ENCODE results near the gene P2RY6. TPM values are rescaled to one million over a fixed set of nuclear protein-coding genes. Genes with fewer than 3 reads are reported as not detected.

Gene P2RY6
- total RNA-seq, 1 experiment from 2014 or later = not detected

- in situ Hi-C loops (cut with HindIII; ENCODE audit: low pct_unique_long_range_greater_than_20kb, low sequenced_read_pairs) = no loop called here
- no peak for DNase-seq (ENCODE audit: low read depth, low spot score)
Measured at GRCh38 chr11:73333640-73334383, 61.7 kb downstream of the P2RY6 start.

- in situ Hi-C loops (cut with HindIII; ENCODE audit: low pct_unique_long_range_greater_than_20kb, low sequenced_read_pairs) = no loop called here
- DNase-seq (ENCODE audit: low read depth, low spot score) = peak; percentile 53
Measured at GRCh38 chr11:73334384-73335203, 62.5 kb downstream of the P2RY6 start.

GRCh38 chr11:73335204-73335923, 63.2 kb downstream of the P2RY6 start:
- in situ Hi-C loops (cut with HindIII; ENCODE audit: low pct_unique_long_range_greater_than_20kb, low sequenced_read_pairs) = no loop called here
- DNase-seq (ENCODE audit: low read depth, low spot score) = peak; percentile 91

DNA sequence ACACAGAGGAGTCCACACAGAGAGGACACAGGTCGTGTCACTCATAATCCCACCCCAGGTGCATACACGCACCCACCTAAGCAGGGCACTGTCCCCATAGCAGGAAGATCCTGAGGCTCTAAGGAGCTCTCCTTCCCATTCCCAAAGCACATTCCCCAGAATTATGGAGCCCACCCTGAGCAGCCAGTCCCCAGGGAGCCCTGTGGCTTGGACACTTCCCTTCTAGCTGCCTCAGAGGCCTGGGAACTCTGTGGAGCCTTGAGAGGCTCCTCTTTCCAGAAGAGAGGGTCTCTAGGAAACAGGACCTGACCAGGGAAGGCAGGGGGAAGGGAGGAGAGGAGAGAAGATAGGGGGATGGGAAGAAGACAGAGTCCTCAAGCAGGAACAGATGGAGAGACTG, 65.7 kb downstream of the P2RY6 start:
- in situ Hi-C loops (cut with HindIII; ENCODE audit: low pct_unique_long_range_greater_than_20kb, low sequenced_read_pairs) = no loop called here
- no peak for DNase-seq (ENCODE audit: low read depth, low spot score)

DNA sequence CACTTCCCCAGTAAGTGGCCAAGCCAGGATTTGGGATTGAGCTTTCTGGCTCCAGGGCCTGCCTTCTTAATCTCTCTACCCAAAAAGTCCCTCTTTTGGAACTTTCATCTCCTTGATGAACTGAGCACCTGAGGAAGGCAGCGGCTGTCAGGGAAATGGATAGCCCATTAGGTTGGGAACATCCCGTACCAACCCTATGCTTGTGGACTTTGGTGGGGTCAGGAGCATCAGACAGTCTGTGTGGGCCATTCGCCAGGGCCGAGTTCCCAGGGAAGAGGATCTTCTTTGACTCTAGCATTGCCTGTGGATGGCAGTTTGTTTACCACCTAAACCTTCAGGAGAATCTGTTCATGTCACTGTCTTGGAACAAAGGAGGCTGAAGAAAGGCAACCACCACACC, 66.1 kb downstream of the P2RY6 start:
- in situ Hi-C loops (cut with HindIII; ENCODE audit: low pct_unique_long_range_greater_than_20kb, low sequenced_read_pairs) = no loop called here
- no peak for DNase-seq (ENCODE audit: low read depth, low spot score)

DNA sequence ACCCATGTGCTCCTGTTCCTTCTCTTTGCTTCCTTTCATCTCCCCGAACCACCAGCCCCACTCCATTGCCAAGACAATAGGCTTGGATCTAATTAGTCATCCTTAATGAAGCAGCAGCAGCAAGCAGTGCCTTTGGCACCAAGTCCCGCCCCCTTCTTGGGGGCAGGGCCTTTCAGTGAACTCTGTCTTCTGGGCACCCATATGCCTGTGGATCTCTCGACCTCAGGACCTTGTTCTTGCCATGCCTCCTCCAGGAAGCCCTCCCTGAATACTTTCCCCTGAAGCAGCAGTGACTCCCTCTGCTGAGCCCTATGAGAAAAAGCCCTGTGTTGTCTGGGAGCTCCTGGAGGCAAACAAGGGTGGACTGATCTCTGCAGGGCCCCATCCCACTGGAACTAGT, 68.0 kb downstream of the P2RY6 start:
- no peak for DNase-seq (ENCODE audit: low read depth, low spot score)
- in situ Hi-C loops (cut with HindIII; ENCODE audit: low pct_unique_long_range_greater_than_20kb, low sequenced_read_pairs) = no loop called here

GRCh38 chr11:73342633-73343032, 70.5 kb downstream of the P2RY6 start:
- in situ Hi-C loops (cut with HindIII; ENCODE audit: low pct_unique_long_range_greater_than_20kb, low sequenced_read_pairs) = no loop called here
- no peak for DNase-seq (ENCODE audit: low read depth, low spot score)

GRCh38 chr11:73343076-73343873, 71.1 kb downstream of the P2RY6 start:
- no peak for DNase-seq (ENCODE audit: low read depth, low spot score)
- in situ Hi-C loops (cut with HindIII; ENCODE audit: low pct_unique_long_range_greater_than_20kb, low sequenced_read_pairs) = no loop called here

GRCh38 chr11:73344191-73344607, 72.1 kb downstream of the P2RY6 start:
- DNase-seq (ENCODE audit: low read depth, low spot score) = no peak
- in situ Hi-C loops (cut with HindIII; ENCODE audit: low pct_unique_long_range_greater_than_20kb, low sequenced_read_pairs) = no loop called here

GRCh38 chr11:73345481-73346160, 73.5 kb downstream of the P2RY6 start:
- DNase-seq (ENCODE audit: low read depth, low spot score) = no peak
- in situ Hi-C loops (cut with HindIII; ENCODE audit: low pct_unique_long_range_greater_than_20kb, low sequenced_read_pairs) = no loop called here

DNA sequence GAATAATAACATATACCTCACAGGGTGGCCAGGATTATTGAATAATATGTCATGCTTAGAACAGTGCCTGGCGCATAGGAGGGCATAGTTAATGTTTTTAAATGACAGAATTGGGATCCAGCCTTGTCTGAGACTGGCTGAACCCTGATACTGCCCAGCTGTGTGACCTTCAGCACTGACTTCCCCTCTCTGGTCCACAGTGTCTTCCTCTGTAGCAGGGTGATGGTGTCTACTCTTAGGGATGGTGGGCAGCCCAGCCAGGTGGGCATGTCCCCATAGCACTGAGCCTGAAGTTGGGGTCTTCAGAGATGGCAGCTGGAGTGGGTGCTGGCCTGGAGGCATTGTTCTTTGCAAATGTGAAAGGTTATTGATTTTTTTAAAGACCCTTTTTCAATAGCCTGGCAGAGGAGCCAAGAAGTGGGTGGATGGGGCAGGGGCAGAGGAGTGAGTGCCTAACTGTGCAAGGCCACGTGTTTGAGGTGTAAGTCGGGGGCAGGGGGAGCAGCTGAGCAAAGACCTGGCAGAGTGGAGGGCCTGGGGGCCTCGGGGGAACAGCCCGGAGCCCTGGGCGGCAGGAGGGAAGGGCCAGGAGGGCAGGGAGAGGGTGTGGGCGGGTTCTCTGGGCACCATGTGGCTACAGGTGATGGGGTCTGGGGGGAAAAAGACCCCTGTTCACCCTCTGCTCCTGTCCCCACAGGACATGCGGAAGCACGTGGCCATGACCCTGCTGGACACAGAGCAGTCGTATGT, 74.2 kb downstream of the P2RY6 start:
- no peak for DNase-seq (ENCODE audit: low read depth, low spot score)
- in situ Hi-C loops (cut with HindIII; ENCODE audit: low pct_unique_long_range_greater_than_20kb, low sequenced_read_pairs) = no loop called here

DNA sequence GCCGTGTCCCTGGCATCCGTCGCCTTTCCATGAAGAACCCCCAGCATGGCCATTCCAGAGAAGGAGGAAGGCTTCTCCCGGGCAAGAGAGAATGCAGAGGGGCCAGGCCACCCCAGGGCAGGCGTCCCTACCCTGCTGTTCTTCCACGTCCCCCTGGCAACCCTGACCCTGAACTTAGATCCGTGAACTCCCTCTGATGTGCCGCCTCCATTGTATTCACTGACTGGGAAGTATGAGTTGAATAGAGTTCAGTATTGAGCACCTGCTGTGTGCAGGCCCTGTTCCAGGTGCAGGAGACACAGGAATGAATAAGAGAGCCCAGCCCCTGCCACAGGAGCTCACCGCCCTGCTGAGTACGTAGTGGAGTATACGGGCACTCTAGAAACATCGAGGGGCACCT, 74.9 kb downstream of the P2RY6 start:
- in situ Hi-C loops (cut with HindIII; ENCODE audit: low pct_unique_long_range_greater_than_20kb, low sequenced_read_pairs) = no loop called here

More for the DNA sequence above, 74.9 kb downstream of the P2RY6 start:
- DNase-seq (ENCODE audit: low read depth, low spot score) = no peak

Other genes starting within 250 kb of the P2RY6 start
- gene FCHSD2, start 130.0 kb upstream of the P2RY6 start, total RNA-seq (2014; rRNA removed; shearing (Covaris generic)) = 7.8 and 8.2 TPM in 2 replicates
- gene P2RY2, start 54.1 kb upstream of the P2RY6 start, total RNA-seq (2014; rRNA removed; shearing (Covaris generic)) = 0.05 TPM in 1 of 2 replicates, not detected in the other
- gene ARHGEF17, start 35.9 kb downstream of the P2RY6 start, total RNA-seq (2014; rRNA removed; shearing (Covaris generic)) = 1.1 and 1.5 TPM in 2 replicates
- gene RELT, start 104.1 kb downstream of the P2RY6 start, total RNA-seq (2014; rRNA removed; shearing (Covaris generic)) = 11.8 and 11.9 TPM in 2 replicates